ENCODE data around the gene NID1. TPM values are rescaled to one million over a fixed set of nuclear protein-coding genes. Genes with fewer than 3 reads are reported as not detected.

NID1 gene
- total and polyA plus RNA-seq, 11 donors = 19.4 to 157 (median 61.7) TPM

DNA sequence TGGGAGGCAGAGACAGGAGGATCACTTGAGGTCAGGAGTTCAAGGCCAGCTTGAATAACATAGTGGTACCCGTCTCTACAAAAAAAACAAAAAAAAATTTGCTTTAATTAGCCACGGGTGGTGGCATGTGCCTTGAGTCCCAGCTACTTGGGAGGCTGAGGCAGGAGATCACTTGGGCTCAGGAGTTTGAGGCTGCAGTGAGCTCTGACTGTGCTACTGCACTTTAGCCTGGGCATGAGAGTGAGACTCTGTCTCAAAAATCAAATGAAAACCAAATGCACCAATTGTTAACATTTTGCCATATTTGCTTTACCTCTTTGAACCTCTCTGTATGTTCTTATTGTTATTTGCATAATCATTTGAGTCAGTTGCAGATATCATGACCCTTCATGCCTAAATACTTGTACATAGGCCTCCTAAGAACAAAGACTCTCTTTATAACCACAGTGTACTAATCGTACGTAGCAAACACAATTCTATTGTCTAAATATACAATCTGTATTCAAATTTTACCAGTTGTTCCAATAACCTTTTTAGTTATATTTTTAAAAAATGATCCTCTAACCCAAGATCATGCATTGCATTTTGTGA lies 8.5 kb upstream of the NID1 start:
- TF ChIP-seq POLR2A (IDR thresholded peaks at IDR 0.05) = no peak
- TF ChIP-seq, protein P1, sequence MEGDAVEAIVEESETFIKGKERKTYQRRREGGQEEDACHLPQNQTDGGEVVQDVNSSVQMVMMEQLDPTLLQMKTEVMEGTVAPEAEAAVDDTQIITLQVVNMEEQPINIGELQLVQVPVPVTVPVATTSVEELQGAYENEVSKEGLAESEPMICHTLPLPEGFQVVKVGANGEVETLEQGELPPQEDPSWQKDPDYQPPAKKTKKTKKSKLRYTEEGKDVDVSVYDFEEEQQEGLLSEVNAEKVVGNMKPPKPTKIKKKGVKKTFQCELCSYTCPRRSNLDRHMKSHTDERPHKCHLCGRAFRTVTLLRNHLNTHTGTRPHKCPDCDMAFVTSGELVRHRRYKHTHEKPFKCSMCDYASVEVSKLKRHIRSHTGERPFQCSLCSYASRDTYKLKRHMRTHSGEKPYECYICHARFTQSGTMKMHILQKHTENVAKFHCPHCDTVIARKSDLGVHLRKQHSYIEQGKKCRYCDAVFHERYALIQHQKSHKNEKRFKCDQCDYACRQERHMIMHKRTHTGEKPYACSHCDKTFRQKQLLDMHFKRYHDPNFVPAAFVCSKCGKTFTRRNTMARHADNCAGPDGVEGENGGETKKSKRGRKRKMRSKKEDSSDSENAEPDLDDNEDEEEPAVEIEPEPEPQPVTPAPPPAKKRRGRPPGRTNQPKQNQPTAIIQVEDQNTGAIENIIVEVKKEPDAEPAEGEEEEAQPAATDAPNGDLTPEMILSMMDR (IDR thresholded peaks at IDR 0.05) = no peak
- Histone ChIP-seq H3K9me3 (peaks cover 0 to 22% (median 10%) of the 10 kb centered on the region in 12 donors), H3K27ac (no peak overlapping the region), H3K36me3 (no peaks in the 10 kb centered on the region), H3K27me3 (no peaks in the 10 kb centered on the region), H3K4me3 (no peak overlapping the region), H3K4me1 (peaks cover 0 to 4% (median 2%) of the 10 kb centered on the region in 12 donors)
- DNase-seq (no peak), ATAC-seq (no peak)
- WGBS, 4 donors = 87 to 95% (median 89%) methylated on average over 4 of the region's 4 CpGs
- intact Hi-C loops (cut with DNase I) = no loop called here

GRCh38 chr1:236072001-236072400 lies 7.1 kb upstream of the NID1 start:
- 71 to 92% (median 84%) methylated on average over 5 of the region's 5 CpGs for WGBS, 4 donors

GRCh38 chr1:236070753-236071152 lies 5.9 kb upstream of the NID1 start:
- no peak for TF ChIP-seq POLR2A (IDR thresholded peaks at IDR 0.05)
- TF ChIP-seq, protein P1 (IDR thresholded peaks at IDR 0.05) = no peak
- H3K27me3 ChIP-seq = no peaks in the 10 kb centered on the region
- DNase-seq = no peak
- no peak overlapping the region for H3K4me3 ChIP-seq
- no peak for ATAC-seq
- H3K4me1 ChIP-seq = peaks cover 0 to 27% (median 17%) of the 10 kb centered on the region in 12 donors
- no peak overlapping the region for H3K27ac ChIP-seq
- intact Hi-C loops (cut with DNase I) = no loop called here
- H3K9me3 ChIP-seq = peaks cover 0 to 22% (median 10%) of the 10 kb centered on the region in 12 donors
- no peaks in the 10 kb centered on the region for H3K36me3 ChIP-seq

More at GRCh38 chr1:236072001-236072400, 7.1 kb upstream of the NID1 start:
- peaks cover 0 to 15% (median 6%) of the 10 kb centered on the region in 12 donors for H3K4me1 ChIP-seq
- H3K4me3 ChIP-seq = no peak overlapping the region
- ATAC-seq (no peak), DNase-seq (no peak)
- H3K27ac ChIP-seq = no peak overlapping the region
- no peaks in the 10 kb centered on the region for H3K27me3 ChIP-seq
- TF ChIP-seq, protein P1 (IDR thresholded peaks at IDR 0.05) = no peak
- TF ChIP-seq POLR2A (IDR thresholded peaks at IDR 0.05) = no peak
- peaks cover 0 to 22% (median 10%) of the 10 kb centered on the region in 12 donors for H3K9me3 ChIP-seq
- H3K36me3 ChIP-seq = no peaks in the 10 kb centered on the region
- intact Hi-C loops (cut with DNase I) = no loop called here

GRCh38 chr1:236069796-236070195 lies 4.9 kb upstream of the NID1 start:
- Histone ChIP-seq H3K27ac (no peak overlapping the region), H3K4me1 (peaks cover 0 to 37% (median 21%) of the 10 kb centered on the region in 12 donors), H3K9me3 (peaks cover 0 to 22% (median 10%) of the 10 kb centered on the region in 12 donors), H3K27me3 (peaks cover 0 to 8% (median 0%) of the 10 kb centered on the region in 9 donors), H3K4me3 (no peak overlapping the region), H3K36me3 (no peaks in the 10 kb centered on the region)
- no peak for TF ChIP-seq POLR2A (IDR thresholded peaks at IDR 0.05)
- TF ChIP-seq, protein P1 (IDR thresholded peaks at IDR 0.05) = no peak
- WGBS, 4 donors = 79 to 82% (median 80%) methylated on average over 5 of the region's 5 CpGs
- ATAC-seq (no peak), DNase-seq (no peak)
- intact Hi-C loops (cut with DNase I) = loop anchor here in 4 of 10 donors (5.0 to 10.0 kb wide), 5 partner anchors 52 to 565 kb away; partner anchors contain the start of genes B3GALNT2 (in 1 of the 4) and LYST (in 1 of the 4)

All from heart left ventricle (tissue), 16 donors.